ENCODE measurements around the gene LRMDA.

The LRMDA gene

GRCh38 chr10:75957314-75958120 is 526.1 kb downstream of the LRMDA start:
- DNase-seq (ENCODE audit: low read depth), result no peak

GRCh38 chr10:75959209-75959608 is 527.8 kb downstream of the LRMDA start:
- DNase-seq (ENCODE audit: low read depth), result no peak

GRCh38 chr10:75959912-75960311 is 528.5 kb downstream of the LRMDA start:
- DNase-seq (ENCODE audit: low read depth), result no peak

- no peak for DNase-seq (ENCODE audit: low read depth)
These were observed 531.1 kb downstream of the LRMDA start for GRCh38 chr10:75962395-75963061.

GRCh38 chr10:75967491-75967890 is 536.1 kb downstream of the LRMDA start:
- DNase-seq (ENCODE audit: low read depth), result no peak

- DNase-seq (ENCODE audit: low read depth), result no peak
These were observed 537.6 kb downstream of the LRMDA start for GRCh38 chr10:75969031-75969430.

GRCh38 chr10:75971402-75972211 is 540.2 kb downstream of the LRMDA start:
- DNase-seq (ENCODE audit: low read depth), result no peak

- no peak for DNase-seq (ENCODE audit: low read depth)
These were observed 541.3 kb downstream of the LRMDA start for GRCh38 chr10:75972491-75973276.

- DNase-seq (ENCODE audit: low read depth), result no peak
These were observed 542.7 kb downstream of the LRMDA start for GRCh38 chr10:75974080-75974479.

GRCh38 chr10:75976681-75977080 is 545.3 kb downstream of the LRMDA start:
- DNase-seq (ENCODE audit: low read depth), result no peak

- DNase-seq (ENCODE audit: low read depth), result no peak
These were observed 545.7 kb downstream of the LRMDA start for GRCh38 chr10:75977139-75977538.

GRCh38 chr10:75978213-75978612 is 546.8 kb downstream of the LRMDA start:
- DNase-seq (ENCODE audit: low read depth), result no peak

- no peak for DNase-seq (ENCODE audit: low read depth)
These were observed 549.1 kb downstream of the LRMDA start for GRCh38 chr10:75980419-75981002.

GRCh38 chr10:75982611-75983369 is 551.4 kb downstream of the LRMDA start:
- DNase-seq (ENCODE audit: low read depth), result no peak

- no peak for DNase-seq (ENCODE audit: low read depth)
These were observed 552.6 kb downstream of the LRMDA start for GRCh38 chr10:75984067-75984466.

GRCh38 chr10:75987616-75988015 is 556.2 kb downstream of the LRMDA start:
- DNase-seq (ENCODE audit: low read depth), result no peak

- no peak for DNase-seq (ENCODE audit: low read depth)
These were observed 563.1 kb downstream of the LRMDA start for GRCh38 chr10:75994357-75995040.

- no peak for DNase-seq (ENCODE audit: low read depth)
These were observed 563.6 kb downstream of the LRMDA start for GRCh38 chr10:75995041-75995430.

GRCh38 chr10:75995720-75996119 is 564.3 kb downstream of the LRMDA start:
- DNase-seq (ENCODE audit: low read depth), result no peak

GRCh38 chr10:75999001-75999400 is 567.6 kb downstream of the LRMDA start:
- DNase-seq (ENCODE audit: low read depth), result no peak
